ENCODE measurements around the gene YARS1.

YARS1 gene

DNA sequence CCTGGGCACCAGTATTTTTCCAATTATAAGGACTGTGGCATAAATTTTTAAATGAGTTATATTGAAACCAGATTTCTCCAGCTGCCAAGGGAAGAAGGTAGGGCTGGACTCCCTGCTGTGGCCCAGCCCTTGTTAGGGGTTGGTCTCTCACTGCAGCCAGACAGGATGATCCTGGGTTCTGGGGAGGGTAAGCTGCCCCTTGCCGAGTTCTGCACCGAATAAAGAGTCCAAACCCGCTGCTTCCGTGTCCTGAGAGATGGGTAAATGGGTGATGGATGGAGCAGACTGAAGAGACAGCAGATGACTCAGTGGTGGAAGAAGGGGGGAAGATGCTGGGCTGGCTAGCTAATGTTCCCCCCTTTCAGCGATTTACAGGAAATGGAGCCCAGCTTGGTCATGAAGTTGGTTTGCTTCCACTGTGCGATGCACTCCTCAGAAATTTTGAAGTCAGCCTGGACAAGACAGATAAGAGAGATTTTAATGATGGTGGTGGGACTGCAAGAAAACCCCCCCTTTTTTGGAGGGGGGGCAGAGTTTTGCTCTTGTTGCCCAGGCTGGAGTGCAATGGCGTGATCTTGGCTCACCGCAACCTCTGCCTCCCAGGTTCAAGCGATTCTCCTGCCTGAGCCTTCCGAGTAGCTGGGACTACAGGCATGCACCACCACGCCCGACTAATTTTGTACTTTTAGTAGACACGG lies 41.4 kb downstream of the YARS1 start:
- peak; percentile 77 for DNase-seq

DNA sequence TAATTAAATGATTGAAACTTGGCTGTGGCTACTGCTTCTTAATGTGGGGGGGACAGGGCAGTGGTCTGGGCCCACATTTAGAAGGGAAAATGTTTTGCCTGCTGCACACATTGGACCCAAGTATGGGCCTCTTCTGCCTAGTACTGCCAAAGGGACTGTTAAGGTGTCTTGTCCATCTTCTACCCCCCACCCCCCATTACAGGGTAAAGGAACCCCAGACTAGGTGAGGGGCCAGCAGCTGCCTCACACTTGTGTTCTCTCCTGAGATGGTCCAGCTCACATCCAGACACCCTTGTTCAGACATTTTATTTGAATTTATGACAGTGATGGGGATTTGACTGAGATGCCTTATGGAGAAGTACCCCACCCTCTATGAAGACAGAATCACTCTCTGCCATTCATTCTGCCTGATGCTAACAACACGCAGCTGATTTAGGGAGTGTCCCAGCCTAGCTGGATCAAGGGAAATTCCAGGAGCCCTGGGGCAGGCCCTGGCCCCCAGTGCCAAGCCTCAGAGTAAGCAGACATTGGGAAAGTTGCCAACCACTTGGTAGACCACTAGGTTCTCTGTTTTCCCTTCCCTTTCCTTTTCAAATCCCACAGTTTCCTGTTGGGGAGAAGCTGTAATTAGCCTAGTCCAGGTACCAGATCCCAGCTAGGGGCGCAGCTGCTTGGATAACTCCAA lies 42.1 kb downstream of the YARS1 start:
- DNase-seq = peak; percentile 66

DNA sequence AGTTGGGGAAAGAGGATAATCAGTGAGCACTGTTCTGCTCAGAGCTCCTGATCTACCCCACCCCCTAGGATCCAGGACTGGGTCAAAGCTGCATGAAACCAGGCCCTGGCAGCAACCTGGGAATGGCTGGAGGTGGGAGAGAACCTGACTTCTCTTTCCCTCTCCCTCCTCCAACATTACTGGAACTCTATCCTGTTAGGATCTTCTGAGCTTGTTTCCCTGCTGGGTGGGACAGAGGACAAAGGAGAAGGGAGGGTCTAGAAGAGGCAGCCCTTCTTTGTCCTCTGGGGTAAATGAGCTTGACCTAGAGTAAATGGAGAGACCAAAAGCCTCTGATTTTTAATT lies 42.7 kb downstream of the YARS1 start:
- DNase-seq = no peak

DNA sequence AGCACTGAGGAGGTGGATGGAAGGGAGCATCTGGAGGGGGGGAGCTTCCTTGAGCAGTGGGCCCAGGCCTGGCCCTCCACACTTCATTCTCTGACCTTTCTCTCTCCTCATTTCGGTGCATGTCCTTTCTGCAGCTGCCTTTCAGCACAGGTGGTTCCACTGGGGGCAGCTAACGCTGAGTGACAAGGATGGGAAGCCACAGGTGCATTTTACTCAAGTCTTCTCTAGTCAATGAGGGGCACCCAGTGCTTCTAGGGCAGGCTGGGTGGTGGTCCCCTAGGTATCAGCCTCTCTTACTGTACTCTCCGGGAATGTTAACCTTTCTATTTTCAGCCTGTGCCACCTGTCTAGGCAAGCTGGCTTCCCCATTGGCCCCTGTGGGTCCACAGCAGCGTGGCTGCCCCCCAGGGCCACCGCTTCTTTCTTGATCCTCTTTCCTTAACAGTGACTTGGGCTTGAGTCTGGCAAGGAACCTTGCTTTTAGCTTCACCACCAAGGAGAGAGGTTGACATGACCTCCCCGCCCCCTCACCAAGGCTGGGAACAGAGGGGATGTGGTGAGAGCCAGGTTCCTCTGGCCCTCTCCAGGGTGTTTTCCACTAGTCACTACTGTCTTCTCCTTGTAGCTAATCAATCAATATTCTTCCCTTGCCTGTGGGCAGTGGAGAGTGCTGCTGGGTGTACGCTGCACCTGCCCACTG lies 43.2 kb downstream of the YARS1 start:
- no peak for DNase-seq

DNA sequence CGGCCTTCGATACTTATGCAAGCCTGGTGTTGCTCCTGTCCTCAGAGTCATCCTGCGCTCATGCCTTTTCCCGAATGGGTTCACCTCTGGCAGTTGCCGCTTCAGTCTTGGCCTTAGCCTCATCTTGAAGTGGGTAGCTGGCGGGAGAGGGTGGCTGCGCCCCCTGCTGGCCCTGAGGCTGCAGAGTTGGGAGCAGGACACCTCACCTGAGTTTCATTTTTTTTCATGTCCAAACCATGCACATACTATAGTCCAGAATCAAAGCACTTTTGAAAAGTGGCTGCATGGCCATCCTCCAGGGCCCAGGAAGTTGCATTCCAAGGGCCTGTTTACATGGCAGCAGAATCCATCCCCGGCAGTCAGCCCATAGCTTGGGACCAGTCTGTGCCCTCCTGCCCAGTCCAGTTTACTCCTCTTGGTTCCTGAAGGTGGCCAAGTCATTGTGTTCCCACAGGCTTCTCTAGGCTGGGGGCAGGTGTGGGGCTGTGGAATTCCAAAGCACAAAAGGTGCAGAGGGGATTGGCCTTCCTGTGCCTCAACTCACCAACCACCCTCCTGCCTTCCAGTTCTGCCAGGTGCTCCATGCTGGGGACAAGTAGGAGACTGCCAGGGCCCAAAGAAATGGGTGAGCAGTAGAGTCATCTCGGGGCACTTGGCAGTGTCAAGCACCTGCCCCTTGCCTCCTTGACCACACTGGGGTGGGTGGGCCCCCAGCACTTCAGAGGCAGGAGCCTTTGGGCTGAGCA lies 44.0 kb downstream of the YARS1 start:
- peak; percentile 74 for DNase-seq

DNA sequence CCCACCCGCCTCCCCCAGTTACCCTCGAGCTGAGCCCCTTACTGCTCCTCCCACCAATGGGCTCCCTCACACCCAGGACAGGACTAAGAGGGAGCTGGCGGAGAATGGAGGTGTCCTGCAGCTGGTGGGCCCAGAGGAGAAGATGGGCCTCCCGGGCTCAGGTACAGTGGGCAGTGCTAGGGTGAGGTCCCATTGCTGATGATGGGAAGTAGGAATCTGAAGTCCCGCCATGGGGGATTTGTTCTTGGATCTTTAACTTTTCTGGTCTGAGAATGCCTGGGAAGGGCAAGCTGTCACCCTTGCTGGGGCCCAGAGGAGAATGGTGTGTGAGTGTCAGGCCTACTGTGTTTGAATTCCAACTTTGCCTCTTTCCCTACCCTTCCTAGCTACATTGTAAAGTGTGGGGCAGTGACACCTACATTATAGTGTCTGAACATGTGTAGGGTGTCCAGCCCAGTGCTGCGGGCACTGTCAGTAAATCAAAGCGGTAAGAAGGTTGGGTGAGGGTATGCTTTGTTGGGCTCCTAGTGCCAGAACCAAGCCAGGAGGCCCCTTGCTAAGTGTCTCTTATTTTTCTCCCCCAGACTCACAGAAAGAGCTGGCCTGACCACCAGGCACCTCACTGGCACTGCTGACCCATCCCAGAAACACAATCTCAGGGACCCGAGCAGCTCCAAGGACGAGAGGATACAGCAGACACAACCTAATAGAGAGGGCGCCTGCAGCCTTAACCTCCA lies 44.7 kb downstream of the YARS1 start:
- DNase-seq = no peak

DNA sequence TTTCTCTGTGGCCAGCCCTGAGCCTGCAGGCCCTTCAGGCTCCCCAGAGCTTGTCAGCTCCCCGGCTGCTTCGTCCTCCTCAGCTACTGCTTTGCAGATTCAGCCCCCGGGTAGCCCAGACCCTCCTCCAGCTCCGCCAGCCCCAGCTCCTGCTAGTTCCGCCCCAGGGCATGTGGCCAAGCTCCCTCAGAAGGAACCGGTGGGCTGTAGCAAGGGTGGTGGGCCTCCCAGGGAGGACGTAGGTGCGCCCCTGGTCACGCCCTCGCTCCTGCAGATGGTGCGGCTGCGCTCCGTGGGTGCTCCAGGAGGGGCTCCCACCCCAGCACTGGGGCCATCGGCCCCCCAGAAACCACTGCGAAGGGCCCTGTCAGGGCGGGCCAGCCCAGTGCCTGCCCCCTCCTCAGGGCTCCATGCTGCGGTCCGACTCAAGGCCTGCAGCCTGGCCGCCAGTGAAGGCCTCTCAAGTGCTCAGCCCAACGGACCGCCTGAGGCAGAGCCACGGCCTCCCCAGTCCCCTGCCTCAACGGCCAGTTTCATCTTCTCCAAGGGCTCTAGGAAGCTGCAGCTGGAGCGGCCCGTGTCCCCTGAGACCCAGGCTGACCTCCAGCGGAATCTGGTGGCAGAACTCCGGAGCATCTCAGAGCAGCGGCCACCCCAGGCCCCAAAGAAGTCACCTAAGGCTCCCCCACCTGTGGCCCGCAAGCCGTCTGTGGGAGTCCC lies 45.4 kb downstream of the YARS1 start:
- DNase-seq = no peak

DNA sequence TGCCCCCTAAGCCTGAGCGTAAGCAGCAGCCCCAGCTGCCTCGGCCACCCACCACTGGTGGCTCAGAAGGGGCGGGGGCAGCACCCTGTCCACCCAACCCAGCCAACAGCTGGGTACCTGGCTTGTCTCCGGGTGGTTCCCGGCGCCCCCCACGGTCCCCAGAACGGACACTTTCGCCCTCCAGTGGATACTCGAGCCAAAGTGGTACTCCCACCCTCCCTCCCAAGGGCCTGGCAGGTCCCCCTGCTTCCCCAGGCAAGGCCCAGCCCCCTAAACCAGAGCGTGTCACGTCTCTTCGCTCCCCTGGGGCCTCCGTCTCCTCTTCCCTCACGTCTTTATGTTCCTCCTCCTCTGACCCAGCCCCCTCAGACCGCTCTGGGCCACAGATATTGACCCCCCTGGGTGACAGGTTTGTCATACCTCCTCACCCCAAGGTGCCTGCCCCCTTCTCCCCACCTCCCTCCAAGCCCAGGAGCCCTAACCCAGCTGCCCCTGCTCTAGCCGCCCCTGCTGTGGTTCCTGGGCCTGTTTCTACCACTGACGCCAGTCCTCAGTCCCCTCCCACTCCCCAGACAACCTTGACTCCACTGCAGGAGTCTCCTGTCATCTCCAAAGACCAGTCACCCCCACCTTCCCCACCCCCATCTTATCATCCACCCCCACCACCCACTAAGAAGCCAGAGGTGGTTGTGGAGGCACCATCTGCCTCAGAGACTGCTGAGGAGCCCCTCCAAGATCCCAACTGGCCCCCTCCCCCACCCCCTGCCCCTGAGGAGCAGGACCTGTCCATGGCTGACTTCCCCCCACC lies 46.2 kb downstream of the YARS1 start:
- DNase-seq = no peak

DNA sequence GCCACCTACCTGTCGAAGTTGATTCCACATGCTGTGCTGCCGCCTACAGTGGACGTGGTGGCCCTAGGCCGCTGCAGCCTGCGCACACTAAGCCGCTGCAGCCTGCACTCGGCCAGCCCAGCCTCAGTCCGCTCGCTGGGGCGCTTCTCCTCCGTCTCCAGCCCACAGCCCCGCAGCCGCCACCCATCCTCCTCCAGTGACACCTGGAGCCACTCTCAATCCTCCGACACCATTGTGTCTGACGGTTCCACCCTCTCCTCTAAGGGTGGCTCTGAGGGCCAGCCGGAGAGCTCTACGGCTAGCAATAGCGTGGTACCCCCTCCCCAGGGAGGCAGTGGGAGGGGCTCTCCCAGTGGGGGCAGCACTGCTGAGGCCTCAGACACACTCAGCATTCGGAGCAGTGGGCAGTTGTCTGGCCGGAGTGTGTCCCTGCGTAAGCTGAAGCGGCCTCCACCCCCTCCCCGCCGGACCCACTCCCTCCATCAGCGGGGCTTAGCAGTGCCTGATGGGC lies 46.9 kb downstream of the YARS1 start:
- DNase-seq = no peak

DNA sequence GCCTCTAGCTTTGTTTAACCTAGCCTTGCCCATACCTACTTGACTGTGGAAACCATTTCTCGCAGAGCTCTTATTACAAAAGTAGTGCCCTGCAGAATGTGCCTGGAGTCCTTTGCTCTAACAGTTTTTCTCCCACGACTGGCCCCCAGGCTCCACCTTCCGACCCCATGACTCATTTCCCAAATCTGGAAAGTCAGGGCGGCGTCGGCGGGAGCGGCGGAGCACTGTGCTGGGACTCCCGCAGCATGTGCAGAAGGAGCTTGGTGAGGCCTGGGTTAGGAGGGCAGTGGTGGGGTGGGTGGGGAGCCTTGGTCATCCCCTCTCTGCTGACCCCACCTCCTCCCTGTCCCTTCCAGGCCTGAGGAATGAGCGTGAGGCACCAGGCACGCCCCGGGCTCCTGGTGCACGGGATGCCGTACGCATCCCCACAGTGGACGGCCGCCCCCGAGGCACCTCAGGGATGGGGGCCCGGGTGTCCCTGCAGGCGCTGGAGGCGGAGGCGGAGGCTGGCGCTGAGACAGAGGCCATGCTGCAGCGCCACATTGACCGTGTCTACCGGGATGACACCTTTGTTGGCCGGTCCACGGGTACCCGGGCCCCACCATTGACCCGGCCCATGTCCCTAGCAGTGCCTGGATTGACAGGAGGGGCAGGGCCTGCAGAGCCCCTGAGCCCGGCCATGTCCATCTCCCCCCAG lies 47.5 kb downstream of the YARS1 start:
- DNase-seq = peak; percentile 58

DNA sequence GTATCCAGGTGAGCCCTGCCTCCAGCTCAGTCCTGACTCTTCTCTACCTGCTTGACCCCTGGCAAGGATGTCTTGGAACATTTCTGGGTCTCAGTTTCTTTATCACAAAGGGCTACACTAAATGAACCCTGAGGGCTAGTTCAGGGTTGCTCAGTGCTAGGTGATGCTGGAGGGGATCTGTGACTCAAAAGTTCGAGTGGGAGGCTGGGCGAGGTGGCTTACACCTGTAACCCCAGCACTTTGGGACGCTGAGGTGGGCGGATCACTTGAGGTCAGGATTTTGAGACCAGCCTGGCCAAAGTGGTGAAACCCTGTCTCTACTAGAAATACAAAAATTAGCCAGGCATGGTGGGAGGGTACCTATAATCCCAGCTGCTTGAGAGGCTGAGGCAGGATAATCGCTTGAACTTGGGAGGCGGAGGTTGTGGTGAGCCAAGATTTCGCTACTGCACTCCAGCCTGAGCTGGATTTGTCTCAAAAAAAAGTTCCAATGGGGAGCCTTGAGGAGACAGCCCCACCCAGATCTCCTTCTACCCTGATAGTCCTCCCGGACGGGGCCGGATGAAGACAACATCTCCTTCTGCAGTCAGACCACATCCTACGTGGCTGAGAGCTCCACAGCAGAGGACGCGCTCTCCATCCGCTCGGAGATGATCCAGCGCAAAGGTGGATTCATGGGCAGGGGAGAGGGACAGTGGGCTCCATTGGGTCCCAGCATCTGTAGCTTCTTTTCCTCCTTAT lies 48.9 kb downstream of the YARS1 start:
- no peak for DNase-seq

DNA sequence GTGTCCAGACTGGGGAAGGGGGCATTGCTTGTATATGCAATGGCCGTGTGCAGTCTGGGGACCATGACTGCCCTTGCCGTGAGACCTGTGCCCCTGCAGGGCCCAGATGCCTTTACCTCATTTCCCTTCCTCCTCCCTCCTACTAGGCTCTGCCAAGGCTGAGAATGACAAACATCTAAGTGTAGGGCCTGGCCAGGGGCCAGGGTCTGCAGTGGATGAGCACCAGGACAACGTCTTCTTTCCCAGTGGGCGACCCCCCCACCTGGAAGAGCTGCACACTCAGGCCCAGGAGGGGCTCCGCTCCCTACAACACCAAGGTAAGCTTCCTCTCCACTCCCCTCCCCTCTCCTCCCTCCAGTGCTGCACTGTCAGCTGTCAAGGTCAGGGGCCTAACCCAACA lies 49.5 kb downstream of the YARS1 start:
- no peak for DNase-seq

DNA sequence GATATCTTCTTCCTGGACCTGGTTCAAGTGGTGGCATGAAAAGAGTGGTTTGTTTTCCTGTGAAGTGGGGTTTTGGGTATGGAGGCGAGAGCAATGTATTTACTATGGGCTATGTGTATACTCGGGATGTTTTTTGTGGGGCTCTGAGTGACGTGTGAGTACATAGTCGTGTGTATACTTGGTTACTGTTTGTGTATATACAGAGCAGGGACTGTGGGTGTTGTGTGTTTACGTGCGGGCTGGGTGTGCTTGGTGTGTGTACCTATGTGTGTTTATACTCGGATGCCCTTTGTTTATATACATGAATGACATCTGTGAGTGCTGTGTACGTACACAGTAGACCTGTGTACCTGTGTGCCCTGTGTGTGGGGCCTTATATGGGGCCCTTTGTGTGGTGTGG lies 50.0 kb downstream of the YARS1 start:
- DNase-seq = no peak

DNA sequence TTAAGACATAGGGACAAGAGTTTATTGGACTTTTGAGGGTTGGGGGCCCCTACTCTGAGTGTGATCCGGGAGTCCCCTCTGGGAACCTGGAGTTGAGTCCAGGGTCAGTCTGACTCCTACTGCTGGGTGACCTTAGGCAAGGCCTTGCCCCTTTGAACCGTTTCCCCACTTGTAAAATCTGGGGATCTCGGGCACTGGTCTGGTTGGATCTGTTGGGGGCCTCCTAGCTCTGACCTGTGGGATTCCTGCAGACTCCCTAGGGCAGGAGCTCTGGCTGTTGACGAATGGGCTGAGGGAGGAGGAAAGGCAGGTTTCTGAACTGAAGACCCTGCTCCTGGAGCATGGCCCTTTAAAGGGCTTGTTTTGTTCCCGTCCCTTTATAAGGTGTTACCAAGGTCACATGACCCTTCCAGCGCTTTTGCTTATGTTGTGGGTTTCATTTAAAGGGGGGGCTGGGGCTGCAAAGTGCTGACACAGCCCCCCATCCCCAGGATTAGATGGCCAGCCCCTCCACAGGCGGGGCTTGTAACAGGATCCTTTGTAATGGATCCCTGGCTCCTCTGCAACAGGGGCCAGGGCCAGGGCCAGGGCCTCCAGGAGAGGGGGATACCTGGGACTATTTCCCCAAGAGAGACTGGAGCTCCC lies 50.7 kb downstream of the YARS1 start:
- DNase-seq = no peak

DNA sequence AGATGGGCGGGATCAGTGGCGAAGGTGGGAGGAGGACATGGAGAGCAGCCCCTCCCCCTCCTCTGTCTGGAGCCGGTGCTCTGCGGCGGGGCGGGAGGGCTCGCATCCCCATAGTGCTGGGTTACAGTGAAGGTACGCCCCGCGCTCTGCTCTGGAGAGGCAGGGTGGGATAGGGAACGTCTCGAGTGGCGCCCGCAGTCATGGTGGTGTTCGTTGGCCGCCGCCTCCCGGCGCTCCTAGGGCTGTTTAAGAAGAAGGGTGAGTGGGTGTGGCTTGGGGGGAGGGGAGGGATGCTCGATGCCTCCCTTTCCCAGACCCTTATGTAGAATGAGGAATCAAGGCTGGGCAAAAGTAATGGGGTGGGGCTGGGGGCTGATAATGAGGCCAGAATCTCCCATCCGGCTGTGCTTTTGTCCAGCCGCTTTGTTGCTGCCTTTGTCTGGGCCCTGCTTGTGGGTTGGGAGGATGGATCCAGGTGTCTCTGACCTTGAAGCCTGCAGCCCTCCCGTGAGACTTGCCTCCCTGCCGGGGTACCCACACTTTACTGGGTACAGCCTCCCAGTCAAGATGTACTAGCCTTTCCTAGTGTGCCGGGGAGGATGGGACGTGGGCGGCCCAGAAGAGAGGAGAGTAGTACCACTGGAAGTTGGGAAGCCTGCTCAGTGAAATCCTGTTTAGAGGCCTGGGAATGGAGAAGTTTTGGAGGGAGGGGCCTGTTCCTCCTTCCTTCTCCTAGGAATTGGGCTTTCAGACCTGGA lies 51.4 kb downstream of the YARS1 start:
- no peak for DNase-seq

DNA sequence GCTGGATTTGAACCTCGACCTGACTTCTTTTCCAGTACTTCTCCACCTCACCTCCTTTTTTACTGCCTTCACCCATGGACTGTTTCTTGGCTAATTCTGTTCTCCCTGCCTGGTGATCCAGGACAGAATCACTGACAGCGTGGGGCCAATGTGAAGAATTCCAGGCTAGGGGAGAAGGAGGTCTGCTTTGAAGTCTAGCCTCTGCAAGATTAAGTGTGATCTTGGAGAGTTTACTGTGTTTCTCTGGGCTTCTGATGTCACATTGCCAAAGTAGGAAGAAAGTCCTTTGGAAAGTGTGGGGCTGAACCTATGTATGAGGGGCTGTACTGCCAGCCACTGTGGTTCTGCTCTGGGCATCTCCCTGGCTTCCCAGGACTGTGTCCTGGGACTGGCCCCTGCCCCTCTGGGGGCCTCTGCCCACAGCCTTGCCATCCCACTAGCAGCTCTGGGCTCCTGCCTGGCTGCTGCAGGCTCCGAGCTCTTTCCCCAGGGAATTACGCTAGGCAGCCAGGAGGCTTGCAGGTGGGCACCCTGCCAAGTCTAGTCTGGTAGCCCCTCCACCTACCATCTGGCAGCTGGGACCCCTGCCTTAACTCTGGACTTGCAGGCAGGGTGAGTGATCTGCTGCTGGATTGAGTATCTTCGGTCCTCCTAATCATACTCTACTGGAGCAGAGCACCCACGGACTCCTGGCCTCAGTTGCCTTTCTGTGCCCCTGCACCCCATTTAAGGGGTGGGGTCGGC lies 52.2 kb downstream of the YARS1 start:
- no peak for DNase-seq

DNA sequence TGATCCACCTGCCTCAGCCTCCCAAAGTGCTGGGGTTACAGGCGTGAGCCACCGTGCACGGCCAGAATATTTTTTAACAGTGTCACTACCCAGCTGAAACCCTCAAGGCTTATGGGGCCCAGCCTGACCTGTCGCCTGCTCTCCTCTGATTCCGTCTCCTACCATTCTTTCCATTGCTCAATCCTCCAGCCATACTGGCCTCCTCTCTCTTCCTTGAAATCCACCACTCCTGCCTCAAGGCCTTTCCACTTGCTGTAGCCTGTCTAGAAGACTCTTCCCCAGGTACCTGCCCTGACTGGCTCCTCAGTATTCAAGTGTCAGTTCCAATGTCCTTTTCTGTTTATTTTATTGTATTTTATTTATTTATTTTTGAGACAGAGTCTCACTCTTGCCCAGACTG lies 53.9 kb downstream of the YARS1 start:
- DNase-seq = no peak

DNA sequence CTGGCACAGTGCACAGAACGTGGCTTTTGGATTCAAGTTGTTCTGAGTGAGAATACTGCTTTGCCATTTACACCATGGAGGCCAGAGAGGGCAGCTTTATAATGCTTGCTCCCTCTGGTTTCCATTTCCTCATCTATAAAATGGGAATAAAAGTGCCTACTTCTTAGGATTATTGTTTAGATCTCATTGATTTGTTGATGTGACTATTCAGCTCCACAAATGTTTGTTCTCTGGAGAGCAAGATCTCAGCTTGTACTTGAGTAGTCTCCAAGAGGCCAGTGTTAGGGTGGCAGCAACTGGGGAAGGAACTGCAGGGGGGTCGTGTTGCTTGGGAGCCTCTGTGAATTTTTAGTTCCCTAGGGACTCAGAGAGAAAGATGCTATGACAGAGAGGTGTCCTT lies 55.2 kb downstream of the YARS1 start:
- no peak for DNase-seq
